Gastrocnemius medialis (tissue), 4 donors: Measurements from ENCODE around the gene ARL6IP5. TPM values are rescaled to one million over a fixed set of nuclear protein-coding genes. Genes with fewer than 3 reads are reported as not detected.

Source experiments
- ATAC-seq, 2 donors: fragments of 150-250 bp; one replicate each; pipeline ENCODE4 v1.9.1; 2016
- DNase-seq, 2 donors: peaks; one replicate each; pipeline ENCODE4 v3.0.0-alpha.2; 2019
- H3K27ac ChIP-seq, 4 donors: fragments of 200-600 bp; sonication (generic); 1 replicate in 1 of 4; 2 replicates in 3 of 4; pipeline ENCODE4 v1.5.1; 2016 to 2018; ENCODE audit warnings: mild to moderate bottlenecking in 2 of 4, moderate library complexity in 1 of 4
- H3K27me3 ChIP-seq, 3 donors: fragments of 200-600 bp; sonication (generic) in 2 of 3; 1 replicate in 1 of 3; 2 replicates in 2 of 3; pipeline versions ENCODE4 v1.5.1 to v1.6.0; 2016 to 2019; ENCODE audit warnings: mild to moderate bottlenecking in 1 of 3, moderate library complexity in 1 of 3
- H3K36me3 ChIP-seq, 2 donors: fragments of 200-600 bp; sonication (generic) in 1 of 2; one replicate each; pipeline ENCODE4 v1.5.1; 2017 to 2018
- H3K4me1 ChIP-seq, 2 donors: fragments of 200-600 bp; sonication (generic) in 1 of 2; one replicate each; pipeline ENCODE4 v1.5.1; 2016 to 2017; ENCODE audit warnings: mild to moderate bottlenecking in 2 of 2
- H3K4me3 ChIP-seq, 4 donors: fragments of 200-600 bp; sonication (generic) in 3 of 4; 1 replicate in 1 of 4; 2 replicates in 3 of 4; pipeline ENCODE4 v1.5.1; 2016 to 2019; ENCODE audit warnings: mild to moderate bottlenecking in 2 of 4
- H3K9me3 ChIP-seq, 3 donors: fragments of 200-600 bp; sonication (generic) in 2 of 3; 1 replicate in 1 of 3; 2 replicates in 2 of 3; pipeline ENCODE4 v1.5.1; 2016 to 2019
- POLR2A ChIP-seq, 2 donors: fragments of 450-650 bp; IDR thresholded peaks; one replicate each; pipeline ENCODE4 v1.6.1; 2017; ENCODE audit warnings: antibody characterized with exemption in 2 of 2, mild to moderate bottlenecking in 2 of 2, moderate library complexity in 2 of 2
- in situ Hi-C, 4 donors: fragments of 200-750 bp; cut with MboI; loops; one replicate each; pipeline versions ENCODE4 v1.15.0 to v1.8.0; 2017; ENCODE audit warnings: low sequenced_read_pairs in 4 of 4
- intact Hi-C: fragments of 100-400 bp; cut with DNase I; formaldehyde crosslinking; loops from one replicate; pipeline ENCODE4 v1.15.1; 2023; ENCODE audit warnings: low total_unique reads
- total RNA-seq, 4 donors: library from RNA; depleted of rRNA; stranded (reverse); fragments of >200 nt; gene quantifications; one replicate each; pipeline versions ENCODE4 v1.1.0 to v1.2.3, GENCODE V29; 2016
- TF ChIP-seq, protein P1 (sequence below), 5 experiments: fragments of 450-650 bp in 3 of 5; fragments of 200-600 bp in 2 of 5; sonication (generic) in 2 of 5; IDR thresholded peaks in 4 of 5; conservative IDR thresholded peaks in 1 of 5; 1 replicate in 4 of 5; 2 replicates in 1 of 5; pipeline ENCODE4 v1.5.1; 2016 to 2019; ENCODE audit warnings: antibody characterized with exemption in 5 of 5, mild to moderate bottlenecking in 3 of 5, moderate library complexity in 3 of 5

Gene ARL6IP5
- total RNA-seq, 4 donors from 2014 or later, result 108 to 181 (median 145) TPM

DNA sequence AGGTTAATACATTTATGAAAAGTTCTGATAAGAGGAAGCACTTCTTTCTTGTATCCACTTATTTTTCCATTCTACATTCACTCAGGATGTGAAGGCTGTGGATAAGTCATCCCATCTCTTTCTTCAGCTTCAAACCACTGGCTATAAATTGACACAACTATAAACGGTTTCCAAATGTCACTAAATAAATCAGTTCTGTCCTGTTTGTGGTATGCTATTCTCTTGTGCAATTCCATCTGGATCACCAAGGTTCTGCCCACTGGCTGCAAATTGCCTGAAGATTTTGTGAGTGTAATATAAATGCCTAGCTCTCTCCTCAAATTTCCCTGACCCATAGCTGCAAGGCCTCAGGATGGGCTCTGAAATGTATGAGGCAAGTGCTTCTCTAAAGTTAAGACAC lies 44.8 kb downstream of the ARL6IP5 start:
- H3K36me3 ChIP-seq, result no peaks in the 10 kb centered on the region
- peaks cover 28 to 37% of the 10 kb centered on the region in 2 donors for H3K4me1 ChIP-seq
- TF ChIP-seq, protein P1, sequence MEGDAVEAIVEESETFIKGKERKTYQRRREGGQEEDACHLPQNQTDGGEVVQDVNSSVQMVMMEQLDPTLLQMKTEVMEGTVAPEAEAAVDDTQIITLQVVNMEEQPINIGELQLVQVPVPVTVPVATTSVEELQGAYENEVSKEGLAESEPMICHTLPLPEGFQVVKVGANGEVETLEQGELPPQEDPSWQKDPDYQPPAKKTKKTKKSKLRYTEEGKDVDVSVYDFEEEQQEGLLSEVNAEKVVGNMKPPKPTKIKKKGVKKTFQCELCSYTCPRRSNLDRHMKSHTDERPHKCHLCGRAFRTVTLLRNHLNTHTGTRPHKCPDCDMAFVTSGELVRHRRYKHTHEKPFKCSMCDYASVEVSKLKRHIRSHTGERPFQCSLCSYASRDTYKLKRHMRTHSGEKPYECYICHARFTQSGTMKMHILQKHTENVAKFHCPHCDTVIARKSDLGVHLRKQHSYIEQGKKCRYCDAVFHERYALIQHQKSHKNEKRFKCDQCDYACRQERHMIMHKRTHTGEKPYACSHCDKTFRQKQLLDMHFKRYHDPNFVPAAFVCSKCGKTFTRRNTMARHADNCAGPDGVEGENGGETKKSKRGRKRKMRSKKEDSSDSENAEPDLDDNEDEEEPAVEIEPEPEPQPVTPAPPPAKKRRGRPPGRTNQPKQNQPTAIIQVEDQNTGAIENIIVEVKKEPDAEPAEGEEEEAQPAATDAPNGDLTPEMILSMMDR (IDR thresholded peaks at IDR 0.05 in 4 of 5, conservative IDR thresholded peaks at IDR 0.05 in 1 of 5), result no peak
- no peak for TF ChIP-seq POLR2A (IDR thresholded peaks at IDR 0.05)
- no peak overlapping the region for H3K4me3 ChIP-seq
- no peaks in the 10 kb centered on the region for H3K27me3 ChIP-seq
- ATAC-seq, result peak; percentile 81 to 92
- H3K27ac ChIP-seq, result peak overlapping the region; percentile 73 to 95 (median 76)
- DNase-seq, result no peak
- H3K9me3 ChIP-seq, result no peaks in the 10 kb centered on the region
- in situ Hi-C loops (no loop called here), intact Hi-C loops (loop anchor here (10.0 kb wide), 3 partner anchors 655 to 1935 kb away; no protein-coding TSS in a partner anchor)

DNA sequence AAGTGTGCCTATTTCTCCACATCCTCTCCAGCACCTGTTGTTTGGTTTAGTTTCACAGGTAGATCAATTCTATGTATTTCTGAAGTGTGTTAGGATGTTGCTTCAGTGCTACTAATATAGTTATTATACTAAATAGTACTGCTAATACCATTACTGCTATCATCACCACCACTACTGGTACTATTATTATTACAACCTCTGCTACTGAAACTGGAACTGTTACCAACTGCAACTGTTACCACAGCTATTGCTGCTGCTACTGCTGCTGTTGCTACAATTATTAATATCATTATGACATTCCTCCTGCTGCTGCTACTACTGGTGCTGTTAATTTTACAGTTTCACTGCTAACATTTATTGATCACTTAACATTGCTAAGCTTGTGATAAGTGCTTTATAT lies 46.0 kb downstream of the ARL6IP5 start:
- no peak overlapping the region for H3K4me3 ChIP-seq
- peaks cover 28 to 37% of the 10 kb centered on the region in 2 donors for H3K4me1 ChIP-seq
- TF ChIP-seq POLR2A (IDR thresholded peaks at IDR 0.05), result no peak
- TF ChIP-seq, protein P1 (IDR thresholded peaks at IDR 0.05 in 4 of 5, conservative IDR thresholded peaks at IDR 0.05 in 1 of 5), result no peak
- intact Hi-C loops, result no loop called here
- no peaks in the 10 kb centered on the region for H3K36me3 ChIP-seq
- H3K9me3 ChIP-seq, result no peaks in the 10 kb centered on the region
- in situ Hi-C loops, result no loop called here
- DNase-seq, result no peak
- peak in 1 of 2 donors; percentile 60 for ATAC-seq
- H3K27me3 ChIP-seq, result no peaks in the 10 kb centered on the region
- peak overlapping the region in 2 of 4 donors; percentile 3 to 21 for H3K27ac ChIP-seq

DNA sequence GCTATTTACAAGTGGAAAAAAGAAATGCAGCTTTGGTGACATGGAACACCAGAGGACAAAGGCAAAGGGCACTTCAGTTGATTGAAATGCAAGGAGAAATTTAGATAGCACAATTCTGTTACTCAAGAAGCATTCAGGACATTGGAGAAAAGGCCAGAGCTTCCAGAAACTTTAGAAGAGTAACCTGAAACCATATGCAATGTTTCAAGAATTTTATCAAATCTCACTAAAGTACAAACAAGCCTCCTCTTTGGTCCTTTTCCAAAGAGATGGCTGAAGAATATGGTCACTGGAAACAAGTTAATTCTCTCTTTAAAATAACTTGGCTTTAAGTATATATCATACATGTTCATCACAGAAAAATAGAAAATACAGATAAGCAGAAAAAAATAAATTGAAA lies 52.3 kb downstream of the ARL6IP5 start:
- Histone ChIP-seq H3K9me3 (no peaks in the 10 kb centered on the region), H3K4me3 (no peak overlapping the region), H3K27ac (peak overlapping the region in 1 of 4 donors; percentile 1), H3K4me1 (peaks cover 2 to 4% of the 10 kb centered on the region in 2 donors), H3K27me3 (no peaks in the 10 kb centered on the region), H3K36me3 (no peaks in the 10 kb centered on the region)
- TF ChIP-seq POLR2A (IDR thresholded peaks at IDR 0.05), result no peak
- TF ChIP-seq, protein P1 (IDR thresholded peaks at IDR 0.05 in 4 of 5, conservative IDR thresholded peaks at IDR 0.05 in 1 of 5), result no peak
- in situ Hi-C loops (no loop called here), intact Hi-C loops (no loop called here)
- DNase-seq, result no peak
- no peak for ATAC-seq

DNA sequence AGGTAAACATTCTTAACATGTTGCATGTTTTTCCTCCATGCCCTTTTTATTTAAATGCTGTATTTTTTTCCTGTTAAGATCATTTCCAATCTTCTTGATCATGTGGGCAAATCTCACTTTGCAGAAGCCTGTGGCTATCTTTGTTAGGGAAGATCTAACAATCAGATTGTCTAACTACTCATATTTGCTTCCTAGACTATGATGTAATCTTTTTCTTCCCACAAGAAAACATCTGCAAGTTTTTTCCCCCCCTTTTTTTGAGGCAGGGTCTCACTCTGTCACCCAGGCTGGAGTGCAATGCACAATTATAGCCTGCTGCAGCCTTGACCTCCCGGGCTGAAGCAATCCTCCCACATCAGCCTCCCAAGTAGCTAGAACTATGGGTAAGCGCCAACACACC lies 52.7 kb downstream of the ARL6IP5 start:
- DNase-seq, result no peak
- Histone ChIP-seq H3K4me1 (peaks cover 6 to 8% of the 10 kb centered on the region in 2 donors), H3K27ac (no peak overlapping the region), H3K9me3 (no peaks in the 10 kb centered on the region), H3K4me3 (no peak overlapping the region), H3K36me3 (no peaks in the 10 kb centered on the region), H3K27me3 (no peaks in the 10 kb centered on the region)
- intact Hi-C loops, result no loop called here
- no peak for ATAC-seq
- TF ChIP-seq POLR2A (IDR thresholded peaks at IDR 0.05), result no peak
- TF ChIP-seq, protein P1 (IDR thresholded peaks at IDR 0.05 in 4 of 5, conservative IDR thresholded peaks at IDR 0.05 in 1 of 5), result no peak
- in situ Hi-C loops, result no loop called here

DNA sequence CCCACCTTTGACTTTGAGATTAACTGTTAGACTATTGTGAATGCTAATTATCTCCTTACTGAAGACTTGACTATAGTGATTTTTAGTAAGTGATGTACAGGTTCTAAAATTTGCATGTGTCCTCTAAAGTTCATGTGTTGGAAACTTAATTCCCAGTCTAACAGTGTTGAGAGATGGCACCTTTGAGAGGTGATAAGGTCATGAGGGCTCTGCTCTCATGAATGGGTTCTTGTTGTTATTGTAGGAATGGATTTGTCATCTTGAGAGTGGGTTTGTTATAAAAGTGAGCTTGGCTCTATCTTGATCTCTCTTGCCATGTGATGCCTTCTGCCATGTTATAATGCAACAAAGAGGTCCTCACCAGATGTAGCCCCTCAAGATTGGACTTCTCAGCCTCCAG lies 56.6 kb downstream of the ARL6IP5 start:
- in situ Hi-C loops (no loop called here), intact Hi-C loops (loop anchor here (5.0 kb wide), 2 partner anchors 129 to 166 kb away; partner anchors contain the start of gene EOGT)

More for the DNA sequence above, 56.6 kb downstream of the ARL6IP5 start:
- H3K27me3 ChIP-seq, result no peaks in the 10 kb centered on the region
- no peak overlapping the region for H3K4me3 ChIP-seq
- no peaks in the 10 kb centered on the region for H3K9me3 ChIP-seq
- ATAC-seq (no peak), DNase-seq (no peak)
- H3K27ac ChIP-seq, result peak overlapping the region; percentile 72 to 81 (median 76)
- H3K36me3 ChIP-seq, result no peaks in the 10 kb centered on the region
- TF ChIP-seq, protein P1 (IDR thresholded peaks at IDR 0.05 in 4 of 5, conservative IDR thresholded peaks at IDR 0.05 in 1 of 5), result no peak
- no peak for TF ChIP-seq POLR2A (IDR thresholded peaks at IDR 0.05)
- peaks cover 28 to 34% of the 10 kb centered on the region in 2 donors for H3K4me1 ChIP-seq
